Measurements from ENCODE around the gene RASA1. TPM values are rescaled to one million over a fixed set of nuclear protein-coding genes. Genes with fewer than 3 reads are reported as not detected.

The RASA1 gene
- total RNA-seq, 1 experiment from 2014 or later: 23.9 TPM

DNA sequence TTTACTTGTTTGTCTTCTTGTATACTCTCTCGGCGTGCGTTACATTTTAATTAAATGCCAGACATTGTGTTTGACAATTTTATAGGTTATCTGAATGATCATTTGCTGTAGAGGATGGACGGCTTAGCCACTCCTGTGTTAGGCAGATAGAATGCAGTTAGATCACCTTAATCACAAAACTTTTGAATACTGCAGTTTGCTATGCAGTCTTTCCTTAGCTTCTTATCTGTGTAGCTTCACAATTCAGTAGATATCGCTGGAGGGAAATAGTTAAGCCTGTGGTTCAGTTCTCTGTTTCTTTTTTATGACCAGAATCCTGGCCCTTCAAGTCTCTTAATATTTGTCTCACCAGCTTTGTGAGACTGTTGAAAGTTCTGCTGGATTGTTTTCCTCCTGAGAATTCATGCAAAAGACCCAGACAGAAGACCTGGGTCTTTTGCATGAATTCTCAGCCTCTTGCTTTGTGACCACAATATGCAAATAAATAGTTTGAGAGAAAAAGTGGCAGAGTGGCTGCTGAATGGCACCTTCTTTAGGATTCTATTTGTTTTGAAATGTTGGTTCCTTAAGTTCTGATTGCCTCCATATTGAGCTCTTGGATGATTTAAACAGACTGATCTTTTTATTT lies 40.2 kb downstream of the RASA1 start:
- H2AFZ ChIP-seq (ENCODE audit: low read depth, low read length, poor library complexity, severe bottlenecking): no peak overlapping the region
- H3K36me3 ChIP-seq (ENCODE audit: control insufficient read depth in 1 of 2, insufficient read depth in 2 of 2, low read length in 2 of 2): no peaks in the 10 kb centered on the region; a peak in 1 of 4 replicates
- ChIA-PET CTCF (no interaction called here), POLR2A (no interaction called here), RAD21 (ENCODE audit: low non-redundant PET in 1 of 2, low total read pairs in 2 of 2, uncharacterized antibody in 2 of 2, unreplicated experiment in 2 of 2) (no interaction called here)
- DNase-seq (ENCODE audit: low read depth, low spot score) (no peak), ATAC-seq (no peak)
- H3K4me1 ChIP-seq (ENCODE audit: control insufficient read depth in 1 of 2, insufficient read depth in 2 of 2, low read length in 2 of 2): no peaks in the 10 kb centered on the region
- no peak overlapping the region for H3K27ac ChIP-seq (ENCODE audit: low read depth, low read length)
- intact Hi-C loops (cut with micrococcal nuclease): no loop called here
- H3K4me3 ChIP-seq (replicated peaks in 1 of 2; ENCODE audit: low read depth in 1 of 2, low read length in 2 of 2): no peak overlapping the region
- H3K4me2 ChIP-seq (ENCODE audit: low read length): no peak overlapping the region
- H3K27me3 ChIP-seq (ENCODE audit: insufficient read depth, low read length): no peaks in the 10 kb centered on the region
- peaks cover 58% of the 10 kb centered on the region for H3K79me2 ChIP-seq (ENCODE audit: insufficient read depth, low read length)
- no peak overlapping the region for H3K9ac ChIP-seq (ENCODE audit: low read length)
- no TSS peak for BruUV-seq (replicated peaks)
- no peaks in the 10 kb centered on the region for H3K9me2 ChIP-seq (ENCODE audit: insufficient read depth)
- H4K20me1 ChIP-seq (ENCODE audit: insufficient read depth): 0 out of 2 replicates have a peak, but pooled peaks cover 7% of the 10 kb centered on the region
- TF ChIP-seq CBX3 (IDR thresholded peaks at IDR 0.05; ENCODE audit: low read depth) (no peak), EGR1 (IDR thresholded peaks at IDR 0.05; ENCODE audit: low read depth) (no peak)
- TF ChIP-seq, protein P1, sequence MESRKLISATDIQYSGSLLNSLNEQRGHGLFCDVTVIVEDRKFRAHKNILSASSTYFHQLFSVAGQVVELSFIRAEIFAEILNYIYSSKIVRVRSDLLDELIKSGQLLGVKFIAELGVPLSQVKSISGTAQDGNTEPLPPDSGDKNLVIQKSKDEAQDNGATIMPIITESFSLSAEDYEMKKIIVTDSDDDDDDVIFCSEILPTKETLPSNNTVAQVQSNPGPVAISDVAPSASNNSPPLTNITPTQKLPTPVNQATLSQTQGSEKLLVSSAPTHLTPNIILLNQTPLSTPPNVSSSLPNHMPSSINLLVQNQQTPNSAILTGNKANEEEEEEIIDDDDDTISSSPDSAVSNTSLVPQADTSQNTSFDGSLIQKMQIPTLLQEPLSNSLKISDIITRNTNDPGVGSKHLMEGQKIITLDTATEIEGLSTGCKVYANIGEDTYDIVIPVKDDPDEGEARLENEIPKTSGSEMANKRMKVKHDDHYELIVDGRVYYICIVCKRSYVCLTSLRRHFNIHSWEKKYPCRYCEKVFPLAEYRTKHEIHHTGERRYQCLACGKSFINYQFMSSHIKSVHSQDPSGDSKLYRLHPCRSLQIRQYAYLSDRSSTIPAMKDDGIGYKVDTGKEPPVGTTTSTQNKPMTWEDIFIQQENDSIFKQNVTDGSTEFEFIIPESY (IDR thresholded peaks at IDR 0.05; ENCODE audit: extremely low read depth, insufficient replicate concordance, low read length): no peak
- TF ChIP-seq, protein P2, sequence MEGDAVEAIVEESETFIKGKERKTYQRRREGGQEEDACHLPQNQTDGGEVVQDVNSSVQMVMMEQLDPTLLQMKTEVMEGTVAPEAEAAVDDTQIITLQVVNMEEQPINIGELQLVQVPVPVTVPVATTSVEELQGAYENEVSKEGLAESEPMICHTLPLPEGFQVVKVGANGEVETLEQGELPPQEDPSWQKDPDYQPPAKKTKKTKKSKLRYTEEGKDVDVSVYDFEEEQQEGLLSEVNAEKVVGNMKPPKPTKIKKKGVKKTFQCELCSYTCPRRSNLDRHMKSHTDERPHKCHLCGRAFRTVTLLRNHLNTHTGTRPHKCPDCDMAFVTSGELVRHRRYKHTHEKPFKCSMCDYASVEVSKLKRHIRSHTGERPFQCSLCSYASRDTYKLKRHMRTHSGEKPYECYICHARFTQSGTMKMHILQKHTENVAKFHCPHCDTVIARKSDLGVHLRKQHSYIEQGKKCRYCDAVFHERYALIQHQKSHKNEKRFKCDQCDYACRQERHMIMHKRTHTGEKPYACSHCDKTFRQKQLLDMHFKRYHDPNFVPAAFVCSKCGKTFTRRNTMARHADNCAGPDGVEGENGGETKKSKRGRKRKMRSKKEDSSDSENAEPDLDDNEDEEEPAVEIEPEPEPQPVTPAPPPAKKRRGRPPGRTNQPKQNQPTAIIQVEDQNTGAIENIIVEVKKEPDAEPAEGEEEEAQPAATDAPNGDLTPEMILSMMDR (IDR thresholded peaks at IDR 0.05 in 2 of 3, conservative IDR thresholded peaks at IDR 0.05 in 1 of 3; ENCODE audit: borderline replicate concordance in 1 of 3, insufficient read depth in 1 of 3, low read depth in 2 of 3, low read length in 2 of 3): no peak
- H3K9me3 ChIP-seq (ENCODE audit: control insufficient read depth in 1 of 2, insufficient read depth in 1 of 2, low read depth in 1 of 2, low read length in 2 of 2): no peaks in the 10 kb centered on the region

Data from HCT116 (cell line).